CD4-positive, alpha-beta T cell treated with Interleukin-15 for 1 hour (primary cell): ENCODE measurements around the gene ARHGAP24.
A peak's percentile ranks its signal among the peaks of the same experiment; 100 is the strongest.
"Not testable (repeated sequence)": the region's sequence is repeated elsewhere in the genome, so short reads cannot be mapped to it uniquely, and the experiment has no call there.

ENCODE experiments used
- DNase-seq: peaks from one replicate; pipeline ENCODE4 v3.0.0-alpha.2; 2020

Gene ARHGAP24

DNA sequence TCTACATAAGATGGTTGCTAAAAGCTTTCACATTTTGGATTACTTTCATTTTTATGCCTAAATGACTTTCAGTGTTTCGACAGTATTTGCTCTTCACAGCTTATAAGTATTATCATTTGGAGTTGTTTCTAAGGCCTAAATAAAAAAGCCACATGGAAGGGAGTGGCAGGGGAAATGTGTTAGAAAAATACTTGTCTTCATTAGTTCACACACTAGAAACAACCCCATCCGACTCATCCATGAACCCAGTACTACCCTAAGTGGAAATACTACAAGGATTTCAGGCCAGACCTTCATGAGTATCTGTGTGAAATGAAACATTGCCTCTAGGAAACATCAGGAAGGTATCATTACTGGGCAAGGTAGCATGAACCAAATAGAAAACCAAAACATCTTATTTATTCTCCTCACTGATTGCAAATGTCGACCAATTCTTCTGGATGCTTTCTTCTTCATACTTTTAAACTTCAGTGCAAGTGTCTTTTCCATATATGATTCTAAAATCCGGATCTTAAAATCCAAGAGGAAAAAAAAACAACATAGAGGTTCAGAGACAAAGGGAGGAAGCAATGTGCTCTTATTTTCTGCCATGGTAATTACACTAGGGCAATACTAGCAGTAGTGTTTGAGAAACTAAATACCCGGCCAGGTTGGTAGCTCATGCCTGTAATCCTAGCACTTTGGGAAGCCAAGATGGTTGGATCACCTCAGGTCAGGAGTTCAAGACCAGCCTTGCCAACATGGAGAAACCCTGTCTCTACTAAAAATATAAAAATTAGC, 349.4 kb downstream of the ARHGAP24 start:
- no peak for DNase-seq

DNA sequence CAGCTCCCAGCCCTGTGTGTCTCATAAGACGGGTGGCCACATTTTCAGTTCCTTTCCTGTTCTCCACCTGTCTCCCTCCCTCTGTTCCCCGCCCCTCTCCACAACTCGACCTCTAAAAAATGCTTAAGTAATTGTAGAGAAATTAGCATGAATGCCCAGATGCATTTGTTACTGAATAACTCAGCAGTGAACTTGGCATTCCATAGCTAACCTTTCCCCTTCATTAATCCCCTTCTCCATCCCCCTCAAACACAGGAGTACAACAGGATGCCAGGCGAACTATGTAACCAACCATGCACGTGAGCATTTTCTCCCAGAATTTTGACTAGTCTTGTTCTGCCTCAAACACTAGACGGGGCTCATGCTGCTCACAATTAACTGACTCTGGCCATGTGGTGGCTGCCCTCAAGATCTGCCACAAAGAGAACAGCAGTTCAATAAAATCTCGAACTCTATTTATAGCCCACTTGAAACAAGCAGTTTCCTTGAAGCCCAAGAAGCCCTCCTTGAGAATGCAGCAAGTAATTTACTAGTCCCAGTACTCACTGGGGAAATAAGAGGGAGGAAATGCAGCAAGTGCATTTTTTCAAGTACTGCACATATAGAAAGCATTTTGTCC, 351.2 kb downstream of the ARHGAP24 start:
- DNase-seq: no peak

DNA sequence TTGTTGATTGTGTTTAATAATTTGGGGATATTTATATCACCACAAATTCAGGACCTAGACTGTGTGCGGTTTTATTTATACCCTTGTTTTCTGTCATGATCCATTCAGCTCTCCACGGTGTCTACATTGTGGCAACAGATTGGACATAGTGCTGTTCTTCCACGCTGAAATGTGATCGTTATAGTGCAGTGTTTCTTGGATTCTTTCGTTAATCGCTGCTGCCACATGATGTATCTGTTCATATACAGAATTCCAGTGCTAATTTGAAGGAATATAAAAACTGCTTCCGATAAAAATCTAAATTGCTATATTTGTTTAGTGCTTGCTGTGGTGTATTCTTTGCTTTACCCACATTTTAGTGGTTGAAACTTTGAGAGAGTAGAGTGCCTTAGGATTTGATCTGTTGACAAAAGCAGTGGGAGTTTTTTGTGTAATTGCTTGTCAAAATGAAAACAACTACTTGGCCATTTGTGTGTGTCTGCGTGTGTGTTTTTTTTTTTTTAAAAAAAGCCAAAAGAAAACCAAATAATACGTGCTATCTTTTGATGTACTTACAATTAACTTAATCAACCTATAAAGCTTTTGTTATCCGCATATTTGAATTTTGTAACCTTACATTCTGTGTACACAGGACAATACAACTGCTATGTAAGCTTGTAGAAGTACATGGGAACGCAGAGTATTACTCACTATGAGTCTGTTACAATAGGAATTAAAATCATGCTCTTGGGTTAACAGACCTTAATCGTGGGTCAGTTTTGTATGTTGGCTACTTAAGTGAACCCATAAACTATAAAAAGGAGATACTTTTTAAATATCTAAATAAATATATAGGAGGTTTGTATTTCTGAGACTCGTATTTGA, 353.3 kb downstream of the ARHGAP24 start:
- DNase-seq: no peak

DNA sequence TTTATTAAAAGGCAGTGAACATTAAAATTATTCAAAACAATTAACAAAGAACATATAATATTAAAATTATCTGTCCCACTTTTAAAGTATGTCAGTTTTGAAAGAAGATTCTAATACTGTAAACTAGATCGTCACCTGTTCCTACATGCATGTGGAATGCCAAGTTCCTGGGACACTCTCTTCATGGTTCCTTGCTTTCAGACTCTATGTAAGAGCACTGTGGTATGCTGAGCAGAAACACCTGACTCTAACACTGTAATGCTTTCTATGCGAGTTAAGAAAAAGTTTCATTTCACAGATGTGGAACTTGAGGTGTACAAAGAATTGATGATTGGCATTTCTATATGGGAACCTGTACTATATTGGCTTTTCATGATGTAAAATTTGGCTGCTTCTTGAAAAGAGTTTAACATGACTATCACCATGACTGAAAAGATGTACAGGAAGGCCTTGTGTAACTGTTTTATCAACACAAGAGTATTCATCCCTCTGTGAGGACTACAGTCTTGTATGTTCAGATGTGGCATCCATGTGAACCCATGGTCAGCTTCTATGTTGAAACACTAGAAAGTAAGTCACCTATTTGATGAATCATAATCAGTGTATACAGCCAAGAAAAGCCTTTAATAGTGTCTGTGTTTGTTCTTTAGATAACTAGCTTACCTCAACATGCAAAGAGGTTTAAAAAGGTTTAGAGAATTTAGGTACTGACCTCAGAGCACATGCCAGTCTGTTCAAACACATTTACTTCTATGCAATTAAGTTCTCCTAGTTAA, 354.5 kb downstream of the ARHGAP24 start:
- no peak for DNase-seq

DNA sequence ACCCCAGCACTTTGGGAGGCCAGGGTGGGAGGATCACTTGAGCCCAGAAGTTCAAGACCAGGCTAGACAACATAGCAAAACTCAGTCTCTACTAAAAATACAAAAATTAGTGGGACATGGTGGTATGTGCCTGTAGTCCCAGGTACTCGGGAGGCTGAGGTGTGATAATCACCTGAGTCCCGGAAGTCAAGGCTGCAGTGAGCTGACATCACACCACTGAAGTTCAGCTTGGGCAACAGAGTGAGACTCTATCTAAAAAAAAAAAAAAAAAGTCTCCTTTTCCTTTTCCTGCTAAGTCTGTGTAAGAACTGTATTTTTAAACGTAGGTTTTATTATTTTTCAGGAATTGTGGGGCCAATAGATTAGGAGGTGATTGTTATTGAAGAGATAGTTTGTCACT, 356.7 kb downstream of the ARHGAP24 start:
- DNase-seq: no peak

DNA sequence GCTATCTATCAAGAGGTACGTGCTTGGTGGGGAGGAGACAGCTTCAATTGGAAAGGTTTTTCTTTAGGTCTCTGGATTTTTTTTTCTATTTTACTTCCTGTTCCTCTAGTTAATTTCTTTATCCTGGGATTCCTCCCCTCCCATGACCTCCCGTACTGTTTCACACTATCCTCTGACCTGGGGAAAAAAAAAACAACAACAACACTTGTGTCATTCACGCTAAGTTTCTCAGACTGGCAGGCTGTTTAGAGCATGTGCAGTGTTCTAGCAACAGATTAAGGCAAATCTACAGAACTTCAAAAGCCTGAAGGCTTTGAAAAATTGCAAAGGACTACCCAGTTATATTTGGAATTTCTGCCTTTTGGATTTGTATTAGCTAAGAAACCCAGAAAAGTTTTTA, 358.4 kb downstream of the ARHGAP24 start:
- DNase-seq: no peak

DNA sequence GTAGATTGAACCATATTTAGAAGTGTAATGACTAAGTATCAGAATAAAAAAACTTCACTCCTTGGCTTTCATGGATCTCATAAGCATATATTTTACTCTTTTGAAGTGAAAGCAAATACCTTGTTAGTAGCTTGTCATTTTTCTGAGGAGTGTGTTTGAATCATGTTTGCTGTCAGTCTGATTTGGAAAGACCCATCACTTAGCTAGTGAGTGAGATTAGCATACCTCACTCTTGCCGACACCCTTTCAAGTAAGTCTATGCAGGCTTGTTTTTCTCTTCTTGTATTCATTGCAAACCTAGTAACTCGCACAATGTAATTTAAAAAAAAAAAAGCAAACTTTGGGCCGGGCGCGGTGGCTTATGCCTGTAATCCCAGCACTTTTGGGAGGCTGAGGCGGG, 360.0 kb downstream of the ARHGAP24 start:
- no peak for DNase-seq

DNA sequence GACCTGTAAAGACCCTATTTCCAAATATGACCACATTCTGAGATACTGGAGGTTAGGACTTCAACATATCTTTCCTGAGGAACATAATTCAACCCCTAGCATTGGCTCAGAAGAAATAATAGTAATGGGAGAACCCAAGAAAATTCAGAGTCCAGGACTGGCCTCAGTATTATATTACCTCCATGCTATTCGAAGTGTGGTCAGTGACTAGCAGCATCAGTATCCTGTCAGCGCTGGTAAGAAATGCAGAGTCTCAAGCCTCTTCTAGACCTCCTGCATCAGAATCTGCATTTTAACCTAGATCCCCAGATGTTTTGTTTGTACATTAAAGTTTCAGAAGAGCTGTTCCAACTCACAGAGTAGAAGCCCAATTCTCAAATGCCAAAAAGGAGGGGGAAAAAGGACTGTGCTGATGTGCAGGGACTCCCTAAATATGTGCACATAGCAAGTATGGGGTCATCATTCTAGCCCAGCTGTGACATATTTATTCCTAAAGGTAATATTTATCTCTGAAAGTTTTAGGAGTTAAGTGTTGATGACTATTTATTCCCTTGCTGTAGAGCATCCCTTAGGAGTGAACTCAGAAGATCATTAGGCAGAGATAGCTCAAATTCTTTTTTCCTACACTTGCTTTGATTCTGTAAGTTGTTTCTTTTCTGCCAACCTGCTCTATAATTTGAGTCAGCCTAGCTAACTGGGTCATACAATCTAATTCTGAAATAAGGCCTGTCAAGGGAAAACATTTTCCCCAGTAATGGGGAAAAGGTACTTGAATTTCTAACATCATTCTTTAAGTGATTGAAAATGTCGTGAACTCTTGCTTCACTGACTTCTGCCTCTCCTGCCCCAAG, 361.9 kb downstream of the ARHGAP24 start:
- no peak for DNase-seq

DNA sequence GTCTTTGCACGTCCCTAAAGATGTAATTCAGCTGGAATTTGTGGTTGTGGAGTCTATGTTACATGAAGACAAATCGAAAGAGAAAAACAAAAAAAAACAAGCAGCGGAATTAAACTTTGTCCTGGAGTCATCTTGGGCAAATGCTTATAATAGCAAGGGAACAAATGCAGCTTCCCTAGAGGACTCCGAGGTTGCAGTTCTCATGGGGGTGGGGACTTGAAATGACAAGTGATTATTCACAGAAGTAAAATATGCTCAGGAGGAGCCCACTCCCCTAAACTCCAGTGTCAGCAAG, 362.4 kb downstream of the ARHGAP24 start:
- DNase-seq: no peak

DNA sequence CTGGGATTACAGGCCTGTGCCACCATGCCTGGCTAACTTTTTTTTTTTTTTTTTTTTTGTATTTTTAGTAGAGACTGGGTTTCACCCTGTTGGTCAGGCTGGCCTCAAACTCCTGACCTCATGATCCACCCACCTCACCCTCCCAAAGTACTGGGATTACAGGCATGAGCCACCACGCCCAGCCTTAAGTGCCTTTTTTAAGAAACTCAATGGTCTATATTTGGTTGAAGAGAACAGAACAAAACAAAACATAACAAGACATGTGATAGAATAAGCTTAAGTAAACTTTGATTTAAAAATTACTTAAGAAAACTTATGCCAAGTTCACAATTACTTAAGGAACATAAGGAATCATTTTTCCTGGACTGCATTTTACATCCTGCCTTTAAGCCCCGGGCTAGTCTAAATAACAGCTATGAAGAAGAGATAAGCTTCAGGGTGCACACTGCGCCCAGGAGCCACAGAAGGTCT, 365.1 kb downstream of the ARHGAP24 start:
- DNase-seq: not testable (repeated sequence)

DNA sequence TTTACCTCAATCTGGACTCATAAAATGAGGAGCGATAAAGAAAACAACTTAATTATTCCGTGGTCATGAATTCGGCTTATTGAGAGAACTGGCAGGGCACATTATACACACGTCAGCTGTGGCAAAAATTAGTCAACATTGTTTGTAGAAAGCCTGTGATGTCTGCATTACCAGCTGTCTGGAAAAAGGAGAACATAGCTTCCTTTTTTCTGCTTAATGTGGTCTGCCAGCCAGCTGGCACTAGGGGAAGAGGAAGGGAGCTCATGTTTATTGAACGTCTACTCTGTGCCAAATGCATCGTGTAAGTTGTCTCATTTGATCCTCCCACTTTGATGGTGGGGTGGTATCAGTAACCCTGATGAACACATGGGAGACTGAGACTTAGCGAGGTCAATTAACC, 367.6 kb downstream of the ARHGAP24 start:
- peak; percentile 47 for DNase-seq

DNA sequence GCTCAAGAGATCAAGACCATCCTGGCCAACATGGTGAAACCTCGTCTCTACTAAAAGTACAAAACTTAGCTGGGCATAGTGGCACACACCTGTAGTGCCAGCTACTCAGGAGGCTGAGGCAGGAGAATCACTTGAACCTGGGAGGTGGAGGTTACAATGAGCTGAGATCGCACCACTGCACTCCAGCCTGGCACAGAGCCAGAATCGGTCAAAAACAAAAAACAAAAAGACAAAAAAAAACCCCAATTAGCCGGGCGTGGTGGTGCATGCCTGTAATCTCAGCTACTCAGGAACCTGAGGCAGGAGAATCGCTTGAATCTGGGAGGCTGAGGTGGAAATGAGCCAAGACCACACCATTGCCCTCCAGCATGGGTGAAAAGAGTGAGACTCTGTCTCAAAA, 378.8 kb downstream of the ARHGAP24 start:
- DNase-seq: not testable (repeated sequence)

DNA sequence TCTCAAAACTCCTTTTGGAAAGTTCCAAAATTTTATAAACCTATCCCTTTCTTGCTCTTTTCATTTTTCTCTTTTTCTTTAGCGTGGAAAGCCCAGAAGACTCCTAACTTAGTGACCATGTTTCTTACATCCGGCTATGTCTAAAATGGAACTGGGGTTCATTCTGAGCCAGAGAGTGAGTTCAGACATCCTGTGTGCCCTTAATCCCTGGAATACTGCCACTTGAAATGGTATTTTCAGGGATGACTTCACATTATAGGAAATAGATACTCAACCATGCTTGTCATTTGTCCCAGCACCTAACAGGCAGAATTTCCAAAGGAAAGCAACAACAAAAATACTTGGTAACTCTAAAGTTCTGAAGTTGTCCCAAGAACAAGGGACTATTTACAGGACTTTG, 379.6 kb downstream of the ARHGAP24 start:
- no peak for DNase-seq

DNA sequence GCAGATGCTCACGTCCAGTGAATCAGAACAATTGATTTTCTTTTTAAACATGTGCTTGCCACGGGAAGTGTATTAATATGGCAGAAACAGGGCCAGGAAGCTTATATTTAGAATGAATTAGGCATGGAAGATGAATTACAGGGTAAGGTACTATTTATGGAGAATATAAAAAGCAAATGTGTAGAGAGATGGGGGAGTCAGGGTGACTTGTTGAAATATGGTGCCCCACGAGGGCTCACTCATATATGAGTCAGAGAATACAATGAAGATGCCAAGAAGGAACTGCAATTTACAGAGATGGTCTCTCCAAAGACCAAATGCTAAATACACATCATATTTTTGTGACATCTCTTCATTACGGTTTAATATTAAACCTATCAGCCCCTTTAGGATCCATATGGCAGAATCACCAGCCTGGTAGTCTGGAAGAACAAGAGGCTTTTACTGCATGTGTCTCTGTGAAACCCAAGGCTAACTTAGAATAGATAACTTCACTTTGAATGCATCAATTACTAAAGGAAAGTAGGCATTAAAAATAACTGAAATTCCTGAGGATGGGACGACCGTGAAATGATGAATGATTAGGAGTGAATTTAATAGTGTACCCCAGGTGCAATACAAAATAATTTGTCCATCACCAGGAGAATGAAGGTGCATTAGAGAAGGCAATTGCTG, 385.3 kb downstream of the ARHGAP24 start:
- no peak for DNase-seq

DNA sequence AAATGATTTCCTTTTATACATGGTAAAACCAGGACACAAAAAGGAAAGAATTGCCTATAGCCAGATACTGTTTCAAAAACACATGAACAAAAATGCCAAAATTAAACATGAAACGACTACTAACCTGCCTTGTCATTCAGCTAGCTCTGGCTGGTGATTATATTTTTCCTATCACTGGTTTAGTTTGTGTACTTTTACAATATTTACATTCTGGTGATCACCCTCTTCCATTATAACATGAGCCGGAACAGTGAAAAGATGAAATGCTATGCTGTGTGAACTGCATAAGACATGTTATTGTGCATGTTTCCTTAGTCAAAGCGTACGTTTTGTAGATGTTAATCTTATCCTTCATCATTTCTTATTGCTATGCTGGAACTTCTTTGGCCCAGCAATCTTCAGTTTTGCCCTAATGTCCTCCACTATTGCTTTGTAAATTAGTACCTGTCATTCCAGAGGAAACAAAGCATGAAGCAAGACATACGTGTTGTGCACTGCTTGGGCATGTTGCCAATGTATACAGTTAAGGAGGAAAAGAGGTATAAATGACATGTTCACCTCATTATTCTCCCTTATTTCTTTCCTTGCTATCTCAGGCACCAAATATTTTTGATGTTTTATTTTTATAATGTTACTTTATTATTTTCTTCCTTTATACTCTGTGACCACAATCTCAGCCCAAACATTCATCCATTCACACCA, 386.3 kb downstream of the ARHGAP24 start:
- no peak for DNase-seq

DNA sequence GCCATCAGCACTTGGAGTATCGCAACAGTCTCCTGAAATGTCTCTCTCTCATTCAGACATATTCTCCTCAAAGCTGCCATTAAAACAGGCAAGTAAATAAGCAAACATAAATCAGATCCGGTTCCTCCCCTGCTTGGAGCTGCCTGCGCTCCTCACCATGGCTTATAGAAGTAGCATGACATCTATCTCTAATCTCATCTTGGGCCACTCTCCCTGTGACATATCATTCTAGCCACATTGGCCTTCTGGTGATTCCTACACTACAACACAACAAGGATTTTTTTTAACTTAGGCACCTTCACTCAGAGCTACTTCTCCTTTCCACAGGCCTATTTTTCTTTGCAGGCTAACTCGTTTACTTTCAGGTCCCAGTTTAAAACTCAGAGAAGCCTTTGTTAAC, 387.9 kb downstream of the ARHGAP24 start:
- DNase-seq: no peak

DNA sequence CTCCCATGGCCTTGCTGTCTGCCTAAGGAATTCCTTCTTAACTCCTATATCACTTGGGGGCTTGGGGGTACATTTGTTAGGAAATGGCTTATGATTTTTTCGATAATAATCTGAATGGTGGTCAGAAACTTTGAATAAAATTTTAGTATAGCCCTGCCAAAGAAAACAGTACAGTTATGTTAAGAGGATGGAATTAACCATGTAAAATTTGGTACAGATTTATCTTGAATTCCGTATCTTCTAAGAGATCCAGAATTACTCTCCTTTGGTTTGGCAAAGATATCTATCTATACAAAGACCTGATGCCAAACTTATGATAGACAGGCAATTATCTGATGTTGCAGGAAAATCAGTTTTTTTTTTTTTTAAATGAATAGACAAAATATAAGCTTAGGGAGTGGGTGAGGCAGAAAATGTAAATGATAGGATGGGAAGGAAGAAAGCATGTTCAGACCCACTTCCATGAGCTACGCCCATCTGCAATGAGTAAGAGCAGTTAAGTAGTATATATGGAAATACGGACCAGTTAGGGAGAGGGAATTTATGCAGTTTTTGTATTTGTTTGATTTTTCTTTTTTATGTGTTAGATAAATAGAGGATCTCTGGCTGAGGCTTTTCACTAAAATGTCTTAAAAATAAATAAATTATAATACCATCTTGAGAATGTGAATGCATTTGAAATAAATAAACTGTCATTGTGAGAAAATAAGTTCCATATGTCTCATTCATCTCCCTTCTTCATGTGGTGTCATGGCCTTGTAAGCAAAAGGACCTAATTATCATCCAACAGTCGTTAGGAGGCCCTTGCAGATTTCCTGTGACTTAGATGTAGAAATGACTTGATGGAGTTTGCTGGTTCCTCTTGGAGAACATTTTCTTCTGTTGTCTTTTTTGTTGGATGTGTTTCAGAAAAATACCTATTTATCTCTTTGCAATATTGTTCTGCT, 389.6 kb downstream of the ARHGAP24 start:
- no peak for DNase-seq

DNA sequence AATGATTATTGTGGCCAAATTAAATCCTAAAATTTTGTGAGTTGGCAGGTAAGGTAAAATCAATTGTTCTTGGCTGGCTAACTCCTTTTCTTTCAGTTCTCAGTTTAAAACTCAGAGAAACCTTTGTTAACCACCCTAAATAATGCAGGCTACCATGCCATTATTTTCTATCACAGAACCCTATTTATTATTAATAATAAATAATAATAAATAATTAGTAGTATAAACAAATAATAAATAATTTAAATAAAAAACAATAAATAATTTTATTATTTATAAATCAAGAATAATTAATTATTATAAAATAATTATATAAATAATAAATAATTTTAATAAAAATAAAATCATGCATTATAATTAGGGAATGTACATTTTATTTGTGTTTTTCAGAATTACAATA, 390.3 kb downstream of the ARHGAP24 start:
- DNase-seq: no peak

DNA sequence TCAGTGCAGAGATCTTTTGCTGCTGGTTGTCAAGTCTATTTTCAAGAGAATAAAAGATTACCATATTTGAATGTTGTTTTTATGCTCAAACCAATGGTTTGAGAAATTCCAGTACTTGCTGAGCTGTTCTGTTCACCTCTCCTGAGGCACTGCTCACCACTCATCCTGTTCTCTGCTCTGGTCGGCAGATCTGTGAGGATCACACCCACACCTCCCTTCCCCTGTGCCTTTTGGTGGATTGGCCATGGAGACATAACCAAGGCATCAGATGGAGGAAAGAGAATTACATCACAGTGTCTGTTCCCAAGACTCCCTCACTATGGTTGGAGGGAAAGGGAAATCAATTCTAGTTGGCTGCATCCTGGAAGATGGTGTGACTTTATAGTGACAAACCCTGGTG, 391.6 kb downstream of the ARHGAP24 start:
- DNase-seq: no peak

DNA sequence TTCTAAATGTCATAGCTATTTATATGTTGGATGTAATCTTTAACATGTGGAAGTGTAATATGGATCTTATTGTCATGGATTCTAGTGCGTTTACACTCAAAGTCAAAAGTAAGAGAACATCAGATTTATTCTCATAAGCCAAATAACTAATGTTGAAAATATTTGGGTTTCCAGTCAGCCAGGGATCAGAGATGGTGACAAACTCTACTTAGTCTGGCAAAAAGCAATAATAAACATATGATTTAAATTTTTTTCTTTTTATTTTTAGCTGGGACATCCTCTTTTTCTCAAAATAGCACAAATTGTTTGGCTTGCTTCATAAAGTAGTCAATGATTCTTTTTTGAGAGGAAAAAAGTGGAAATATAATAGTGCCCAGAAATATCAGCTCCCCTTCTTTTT, 392.3 kb downstream of the ARHGAP24 start:
- DNase-seq: no peak
